Uterus (tissue), 4 donors: ENCODE results near the gene C1orf141. TPM values are rescaled to one million over a fixed set of nuclear protein-coding genes. Genes with fewer than 3 reads are reported as not detected.
"Not testable (repeated sequence)": the region's sequence is repeated elsewhere in the genome, so short reads cannot be mapped to it uniquely, and the experiment has no call there.

Source experiments
- DNase-seq, 2 donors: peaks; one replicate each; pipeline ENCODE4 v3.0.0-alpha.2; 2019 to 2020
- H3K27ac ChIP-seq, 2 donors: fragments of 200-600 bp; sonication (generic); 1 replicate in 1 of 2; 2 replicates in 1 of 2; pipeline ENCODE4 v1.5.1; 2016 to 2018
- H3K27me3 ChIP-seq, 2 donors: fragments of 200-600 bp; sonication (generic); one replicate each; pipeline ENCODE4 v1.5.1; 2018 to 2019; ENCODE audit warnings: control low read depth in 1 of 2
- H3K36me3 ChIP-seq, 2 donors: fragments of 200-600 bp; sonication (generic); one replicate each; pipeline ENCODE4 v1.5.1; 2019; ENCODE audit warnings: control low read depth in 1 of 2
- H3K4me1 ChIP-seq, 2 donors: fragments of 200-600 bp; sonication (generic); one replicate each; pipeline ENCODE4 v1.5.1; 2018 to 2019; ENCODE audit warnings: control low read depth in 1 of 2
- H3K4me3 ChIP-seq, 2 donors: fragments of 200-600 bp; sonication (generic); 1 replicate in 1 of 2; 2 replicates in 1 of 2; pipeline ENCODE4 v1.5.1; 2018 to 2019; ENCODE audit warnings: mild to moderate bottlenecking in 1 of 2
- H3K9me3 ChIP-seq, 2 donors: fragments of 200-600 bp; sonication (generic); one replicate each; pipeline ENCODE4 v1.5.1; 2019; ENCODE audit warnings: control low read depth in 1 of 2
- POLR2A ChIP-seq, 2 donors: fragments of 450-650 bp; IDR thresholded peaks; one replicate each; pipeline ENCODE4 v1.6.1; 2016; ENCODE audit warnings: antibody characterized with exemption in 2 of 2, mild to moderate bottlenecking in 1 of 2, moderate library complexity in 1 of 2
- intact Hi-C: fragments of 100-400 bp; cut with DNase I; formaldehyde crosslinking; loops from one replicate; pipeline ENCODE4 v1.15.1; 2023; ENCODE audit warnings: low total_unique reads
- total RNA-seq, 4 donors: library from RNA; depleted of rRNA in 3 of 4; stranded (reverse); fragments of >200 nt in 3 of 4; gene quantifications; one replicate each; pipeline versions ENCODE4 v1.1.0 to v1.2.4, GENCODE V29; 2014 to 2023
- TF ChIP-seq, protein P1 (sequence below), 4 experiments: fragments of 200-600 bp in 2 of 4; fragments of 450-650 bp in 2 of 4; sonication (generic) in 2 of 4; IDR thresholded peaks; one replicate each; pipeline ENCODE4 v1.5.1; 2016 to 2019; ENCODE audit warnings: antibody characterized with exemption in 4 of 4, mild to moderate bottlenecking in 2 of 4, moderate library complexity in 1 of 4
- donor health status: DM: yes; HTN: yes; CAD: no.

C1orf141 gene
- total RNA-seq, 4 donors from 2014 or later = not detected

DNA sequence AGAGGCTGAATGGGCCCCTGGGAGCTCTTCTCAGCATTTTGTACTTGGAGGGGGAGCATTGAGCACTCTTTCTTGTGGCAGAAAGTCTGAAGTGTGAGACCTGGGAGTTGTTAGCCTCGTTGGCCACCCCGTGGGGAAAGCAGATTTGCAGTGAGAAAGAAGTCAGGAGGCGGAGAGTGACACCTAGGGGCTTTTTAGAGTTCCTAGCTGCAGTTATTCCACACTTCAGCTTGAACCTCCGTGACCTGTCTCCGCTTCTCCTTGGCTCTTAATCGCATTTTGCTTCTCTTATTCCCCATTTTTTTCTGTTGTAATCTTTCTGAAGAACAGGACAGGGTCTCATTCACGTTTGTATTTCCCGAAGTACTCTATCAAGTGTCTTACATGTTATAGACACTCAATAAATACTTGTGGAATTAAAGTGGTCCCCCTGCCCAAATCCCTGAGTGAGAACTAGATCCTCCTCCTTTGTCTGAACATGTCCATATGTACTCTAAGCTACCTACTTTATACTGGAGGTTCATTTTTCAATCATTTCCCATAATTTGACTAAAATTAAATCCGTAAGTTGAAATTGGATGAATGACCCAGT, 14.5 kb upstream of the C1orf141 start:
- H3K27me3 ChIP-seq = no peaks in the 10 kb centered on the region
- peak; percentile 51 to 52 for DNase-seq
- H3K4me3 ChIP-seq = no peak overlapping the region
- no peaks in the 10 kb centered on the region for H3K4me1 ChIP-seq
- no peaks in the 10 kb centered on the region for H3K36me3 ChIP-seq
- TF ChIP-seq, protein P1, sequence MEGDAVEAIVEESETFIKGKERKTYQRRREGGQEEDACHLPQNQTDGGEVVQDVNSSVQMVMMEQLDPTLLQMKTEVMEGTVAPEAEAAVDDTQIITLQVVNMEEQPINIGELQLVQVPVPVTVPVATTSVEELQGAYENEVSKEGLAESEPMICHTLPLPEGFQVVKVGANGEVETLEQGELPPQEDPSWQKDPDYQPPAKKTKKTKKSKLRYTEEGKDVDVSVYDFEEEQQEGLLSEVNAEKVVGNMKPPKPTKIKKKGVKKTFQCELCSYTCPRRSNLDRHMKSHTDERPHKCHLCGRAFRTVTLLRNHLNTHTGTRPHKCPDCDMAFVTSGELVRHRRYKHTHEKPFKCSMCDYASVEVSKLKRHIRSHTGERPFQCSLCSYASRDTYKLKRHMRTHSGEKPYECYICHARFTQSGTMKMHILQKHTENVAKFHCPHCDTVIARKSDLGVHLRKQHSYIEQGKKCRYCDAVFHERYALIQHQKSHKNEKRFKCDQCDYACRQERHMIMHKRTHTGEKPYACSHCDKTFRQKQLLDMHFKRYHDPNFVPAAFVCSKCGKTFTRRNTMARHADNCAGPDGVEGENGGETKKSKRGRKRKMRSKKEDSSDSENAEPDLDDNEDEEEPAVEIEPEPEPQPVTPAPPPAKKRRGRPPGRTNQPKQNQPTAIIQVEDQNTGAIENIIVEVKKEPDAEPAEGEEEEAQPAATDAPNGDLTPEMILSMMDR (IDR thresholded peaks at IDR 0.05) = peak; percentile 65 to 76 (median 70)
- TF ChIP-seq POLR2A (IDR thresholded peaks at IDR 0.05) = no peak
- H3K9me3 ChIP-seq = no peaks in the 10 kb centered on the region
- intact Hi-C loops = loop anchor here (5.0 kb wide), 1 partner anchor 152 kb away; no protein-coding TSS in a partner anchor
- no peak overlapping the region for H3K27ac ChIP-seq

GRCh38 chr1:67148516-67149178, 13.9 kb upstream of the C1orf141 start:
- Histone ChIP-seq H3K4me3 (no peak overlapping the region), H3K36me3 (no peaks in the 10 kb centered on the region), H3K9me3 (no peaks in the 10 kb centered on the region), H3K4me1 (no peaks in the 10 kb centered on the region), H3K27me3 (no peaks in the 10 kb centered on the region), H3K27ac (no peak overlapping the region)
- TF ChIP-seq, protein P1 (IDR thresholded peaks at IDR 0.05) = no peak
- no peak for TF ChIP-seq POLR2A (IDR thresholded peaks at IDR 0.05)
- DNase-seq = no peak
- intact Hi-C loops = loop anchor here (5.0 kb wide), 1 partner anchor 151 kb away; no protein-coding TSS in a partner anchor

DNA sequence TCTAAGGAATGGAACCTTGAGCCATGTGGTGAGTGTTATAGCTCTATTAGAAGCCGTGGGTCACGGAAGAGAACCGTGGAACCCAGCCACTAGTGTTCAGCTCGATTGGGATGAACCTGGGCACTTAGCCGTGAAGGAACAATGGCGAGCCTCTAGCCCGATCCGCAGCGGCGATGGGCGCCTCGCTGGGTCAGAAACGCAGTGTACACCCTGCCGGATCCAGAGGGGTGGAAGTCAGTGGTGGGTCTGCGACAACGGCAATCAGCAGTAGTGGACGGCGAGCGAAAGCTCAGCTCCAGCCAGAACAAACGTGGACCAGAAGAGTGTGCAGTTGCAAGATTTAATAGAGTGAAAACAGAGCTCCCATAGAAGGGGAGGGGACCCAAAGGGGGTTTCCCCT, 13.2 kb upstream of the C1orf141 start:
- H3K27me3 ChIP-seq = not testable (repeated sequence)

GRCh38 chr1:67146539-67146938, 11.8 kb upstream of the C1orf141 start:
- TF ChIP-seq, protein P1 (IDR thresholded peaks at IDR 0.05) = no peak
- TF ChIP-seq POLR2A (IDR thresholded peaks at IDR 0.05) = no peak
- no peaks in the 10 kb centered on the region for H3K36me3 ChIP-seq
- intact Hi-C loops = loop anchor here (5.0 kb wide), 1 partner anchor 149 kb away; no protein-coding TSS in a partner anchor

More for the DNA sequence above, 13.2 kb upstream of the C1orf141 start:
- H3K36me3 ChIP-seq, H3K4me1 ChIP-seq, H3K27ac ChIP-seq, H3K9me3 ChIP-seq, H3K4me3 ChIP-seq, DNase-seq: not testable (repeated sequence)
- intact Hi-C loops = loop anchor here (5.0 kb wide), 1 partner anchor 151 kb away; no protein-coding TSS in a partner anchor

DNA sequence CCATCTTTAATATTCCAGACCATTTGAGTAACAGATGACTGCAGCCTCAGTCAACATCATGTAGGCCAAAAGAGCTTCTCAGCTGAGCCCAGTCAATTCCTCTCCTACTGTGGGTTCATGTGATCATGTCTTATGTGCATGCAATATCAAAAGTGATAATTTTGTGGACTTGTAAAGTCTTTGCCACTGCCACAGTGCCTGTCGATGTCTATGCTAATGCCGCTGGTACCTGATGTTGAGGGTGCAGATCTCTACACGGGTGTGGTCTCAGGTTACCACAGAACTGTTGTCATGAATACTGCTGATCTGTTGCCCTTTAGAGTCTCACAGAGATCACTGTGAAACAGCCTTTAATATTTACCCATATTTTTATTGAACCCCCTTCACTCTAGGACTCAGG, 11.3 kb upstream of the C1orf141 start:
- TF ChIP-seq POLR2A (IDR thresholded peaks at IDR 0.05) = no peak
- TF ChIP-seq, protein P1 (IDR thresholded peaks at IDR 0.05) = no peak
- intact Hi-C loops = loop anchor here (5.0 kb wide), 1 partner anchor 149 kb away; no protein-coding TSS in a partner anchor
- H3K9me3 ChIP-seq = no peaks in the 10 kb centered on the region
- H3K36me3 ChIP-seq = no peaks in the 10 kb centered on the region
- no peak overlapping the region for H3K27ac ChIP-seq
- H3K27me3 ChIP-seq = no peaks in the 10 kb centered on the region
- H3K4me1 ChIP-seq = no peaks in the 10 kb centered on the region
- no peak overlapping the region for H3K4me3 ChIP-seq
- no peak for DNase-seq

More at GRCh38 chr1:67146539-67146938, 11.8 kb upstream of the C1orf141 start:
- Histone ChIP-seq H3K27me3 (no peaks in the 10 kb centered on the region), H3K9me3 (no peaks in the 10 kb centered on the region), H3K4me1 (no peaks in the 10 kb centered on the region), H3K4me3 (no peak overlapping the region), H3K27ac (no peak overlapping the region)
- DNase-seq = no peak
